H9 (cell line): ENCODE measurements around the gene NEURL1B. TPM values are rescaled to one million over a fixed set of nuclear protein-coding genes. Genes with fewer than 3 reads are reported as not detected.

Source experiments
- DNase-seq: peaks from one replicate; pipeline ENCODE4 v3.0.0-alpha.2; 2017
- H2AFZ ChIP-seq: one replicate; pipeline ENCODE4 v1.6.1; 2013; ENCODE audit warnings: mild to moderate bottlenecking, low read length, control low read depth, moderate library complexity
- H2AK5ac ChIP-seq: 2 replicates; pipeline ENCODE4 v1.6.1; 2013; ENCODE audit warnings: low read length, control low read depth, mixed read lengths; ENCODE audit not compliant: insufficient read length
- H2BK120ac ChIP-seq: one replicate; pipeline ENCODE4 v1.6.1; 2013; ENCODE audit warnings: low read depth, mild to moderate bottlenecking, low read length, control low read depth, inconsistent platforms; ENCODE audit not compliant: poor library complexity, severe bottlenecking
- H2BK12ac ChIP-seq: 2 replicates; pipeline ENCODE4 v1.6.1; 2013; ENCODE audit warnings: low read length, control low read depth, mixed read lengths, low read depth; ENCODE audit not compliant: insufficient read length
- H2BK15ac ChIP-seq: 2 replicates; pipeline ENCODE4 v1.6.1; 2013; ENCODE audit warnings: low read depth, low read length, control low read depth
- H2BK20ac ChIP-seq: one replicate; pipeline ENCODE4 v1.6.1; 2013; ENCODE audit warnings: low read depth, mild to moderate bottlenecking, low read length, control low read depth, inconsistent platforms; ENCODE audit not compliant: poor library complexity, severe bottlenecking
- H2BK5ac ChIP-seq: 2 replicates; pipeline ENCODE4 v1.6.1; 2013; ENCODE audit warnings: low read length, control low read depth, mixed read lengths; ENCODE audit not compliant: insufficient read length
- H3K14ac ChIP-seq: 2 replicates; pipeline ENCODE4 v1.6.1; 2013; ENCODE audit warnings: low read length, control low read depth; ENCODE audit not compliant: insufficient read depth
- H3K18ac ChIP-seq: 2 replicates; pipeline ENCODE4 v1.6.1; 2013; ENCODE audit warnings: low read depth, mild to moderate bottlenecking, mixed read lengths, low read length, control low read depth; ENCODE audit not compliant: insufficient read length
- H3K23ac ChIP-seq: 2 replicates; pipeline ENCODE4 v1.6.1; 2013; ENCODE audit warnings: low read length, control low read depth, mixed read lengths, low read depth; ENCODE audit not compliant: insufficient read length
- H3K23me2 ChIP-seq: 2 replicates; pipeline ENCODE4 v1.6.1; 2013; ENCODE audit warnings: low read depth, mild to moderate bottlenecking, mixed read lengths, low read length, control low read depth; ENCODE audit not compliant: insufficient read length, poor library complexity, severe bottlenecking
- H3K27ac ChIP-seq: 2 replicates; pipeline ENCODE4 v1.5.1; 2013; ENCODE audit warnings: low read length, control low read depth, mixed read lengths, low read depth; ENCODE audit not compliant: insufficient read length
- H3K27me3 ChIP-seq: 2 replicates; pipeline ENCODE4 v1.6.1; 2013; ENCODE audit warnings: low read length, control low read depth, inconsistent platforms; ENCODE audit not compliant: insufficient read depth
- H3K4ac ChIP-seq: 2 replicates; pipeline ENCODE4 v1.6.1; 2013; ENCODE audit warnings: low read depth, mild to moderate bottlenecking, control low read depth, inconsistent platforms, low read length, moderate library complexity
- H3K4me1 ChIP-seq: 2 replicates; pipeline ENCODE4 v1.6.1; 2013; ENCODE audit warnings: low read length, control low read depth, inconsistent platforms; ENCODE audit not compliant: insufficient read depth
- H3K4me2 ChIP-seq: 2 replicates; pipeline ENCODE4 v1.6.1; 2013; ENCODE audit warnings: low read length, control low read depth, mixed read lengths; ENCODE audit not compliant: insufficient read length, insufficient read depth
- H3K56ac ChIP-seq: 2 replicates; pipeline ENCODE4 v1.6.1; 2013; ENCODE audit warnings: low read depth, mild to moderate bottlenecking, mixed read lengths, low read length, control low read depth; ENCODE audit not compliant: insufficient read length
- H3K79me1 ChIP-seq: 2 replicates; pipeline ENCODE4 v1.6.1; 2013; ENCODE audit warnings: low read depth, mild to moderate bottlenecking, moderate library complexity, low read length, control low read depth, inconsistent platforms; ENCODE audit not compliant: insufficient read depth, poor library complexity, severe bottlenecking
- H3K79me2 ChIP-seq: 2 replicates; pipeline ENCODE4 v1.6.1; 2013; ENCODE audit warnings: low read length, control low read depth, inconsistent platforms; ENCODE audit not compliant: insufficient read depth
- H3K9ac ChIP-seq: 2 replicates; pipeline ENCODE4 v1.6.1; 2013; ENCODE audit warnings: low read length, control low read depth, mixed read lengths; ENCODE audit not compliant: insufficient read length; ENCODE audit errors: extremely low read depth
- H3K9me3 ChIP-seq: one replicate; pipeline ENCODE4 v1.6.1; 2013; ENCODE audit warnings: low read depth, low read length, inconsistent platforms; ENCODE audit not compliant: control insufficient read depth
- H3T11ph ChIP-seq: one replicate; pipeline ENCODE4 v1.6.1; 2013; ENCODE audit warnings: mild to moderate bottlenecking, low read length, control low read depth, inconsistent platforms
- H4K20me1 ChIP-seq: one replicate; pipeline ENCODE4 v1.6.1; 2013; ENCODE audit not compliant: control insufficient read depth, insufficient read length, insufficient read depth
- H4K5ac ChIP-seq: 2 replicates; pipeline ENCODE4 v1.6.1; 2013; ENCODE audit warnings: low read depth, mild to moderate bottlenecking, mixed read lengths, low read length, control low read depth; ENCODE audit not compliant: insufficient read length
- H4K8ac ChIP-seq: replicated peaks from 2 replicates; pipeline ENCODE4 v1.6.1; 2013; ENCODE audit warnings: low read length, control low read depth, mixed read lengths, low read depth; ENCODE audit not compliant: insufficient read length
- H4K91ac ChIP-seq: 2 replicates; pipeline ENCODE4 v1.6.1; 2013; ENCODE audit warnings: low read depth, mild to moderate bottlenecking, moderate library complexity, mixed read lengths, low read length, control low read depth; ENCODE audit not compliant: insufficient read length
- H3K27ac Mint-ChIP-seq, 3 experiments: 2 replicates in 2 of 3; 3 replicates in 1 of 3; pipeline ENCODE4 v1.8.0; 2020 to 2021; ENCODE audit warnings: mixed read lengths in 3 of 3, mild to moderate bottlenecking in 1 of 3, moderate library complexity in 1 of 3
- H3K27me3 Mint-ChIP-seq: 2 replicates; pipeline ENCODE4 v1.8.0; 2021; ENCODE audit warnings: low read depth, mild to moderate bottlenecking, moderate library complexity, mixed read lengths
- H3K36me3 Mint-ChIP-seq, 3 experiments: 2 replicates in 2 of 3; 3 replicates in 1 of 3; pipeline ENCODE4 v1.8.0; 2020 to 2021; ENCODE audit warnings: low read depth in 3 of 3, mixed read lengths in 3 of 3; ENCODE audit not compliant: insufficient read depth in 1 of 3
- H3K4me1 Mint-ChIP-seq, 2 experiments: 2 replicates each; pipeline ENCODE4 v1.8.0; 2020; ENCODE audit warnings: mixed read lengths in 2 of 2
- H3K4me3 Mint-ChIP-seq, 2 experiments: 2 replicates in 1 of 2; 3 replicates in 1 of 2; pipeline ENCODE4 v1.8.0; 2020 to 2021; ENCODE audit warnings: mild to moderate bottlenecking in 2 of 2, mixed read lengths in 2 of 2, moderate library complexity in 1 of 2
- H3K9me3 Mint-ChIP-seq, 2 experiments: 2 replicates in 1 of 2; 3 replicates in 1 of 2; pipeline ENCODE4 v1.8.0; 2020; ENCODE audit warnings: mild to moderate bottlenecking in 2 of 2, mixed read lengths in 2 of 2, moderate library complexity in 1 of 2
- total RNA-seq: library from RNA; stranded (reverse); gene quantifications from 2 replicates; pipeline ENCODE4 v1.2.1, GENCODE V29; 2021
- TF ChIP-seq, protein P1 (sequence below): fragments of 200-600 bp; sonication (generic); conservative IDR thresholded peaks from 3 replicates; pipeline ENCODE4 v1.8.0; 2021; ENCODE audit warnings: antibody characterized with exemption, mild to moderate bottlenecking

Gene NEURL1B
- total RNA-seq, 1 experiment from 2014 or later: 3.6 TPM

DNA sequence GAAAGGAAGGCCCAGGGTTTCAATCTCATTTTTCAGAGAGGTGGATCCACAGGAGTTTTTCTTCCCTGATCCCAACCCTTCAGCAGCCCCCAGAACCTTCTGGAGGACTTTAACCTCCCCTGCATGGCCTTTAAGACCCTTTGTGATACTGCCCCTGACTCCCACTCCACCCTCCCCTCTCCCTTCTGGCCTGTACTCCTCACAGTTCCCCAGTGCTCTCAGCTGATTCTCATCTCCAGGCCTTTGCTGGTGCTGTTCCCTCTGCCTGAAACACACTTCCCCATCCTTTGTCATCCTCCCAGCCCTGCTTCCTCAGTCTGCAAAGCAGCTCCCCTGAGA, 18.5 kb downstream of the NEURL1B start:
- Histone ChIP-seq H3K56ac (no peak overlapping the region), H2BK20ac (no peak overlapping the region), H3K9me3 (peaks cover 9% of the 10 kb centered on the region), H4K5ac (no peak overlapping the region), H3K14ac (no peak overlapping the region), H2BK120ac (no peak overlapping the region), H3K9ac (no peak overlapping the region), H2BK12ac (no peak overlapping the region), H3T11ph (no peak overlapping the region), H3K4me2 (no peak overlapping the region), H3K23me2 (no peaks in the 10 kb centered on the region), H2BK15ac (no peak overlapping the region), H4K20me1 (peaks cover 2% of the 10 kb centered on the region), H3K79me2 (no peaks in the 10 kb centered on the region), H2AK5ac (no peak overlapping the region), H3K27ac (no peak overlapping the region), H3K23ac (no peak overlapping the region), H3K4me1 (no peaks in the 10 kb centered on the region; the same call in 1 of the 2 replicates), H4K91ac (no peak overlapping the region), H2AFZ (no peak overlapping the region), H3K79me1 (no peaks in the 10 kb centered on the region), H3K27me3 (no peaks in the 10 kb centered on the region; the same call in 1 of the 2 replicates), H4K8ac (no peak overlapping the region), H3K4ac (no peak overlapping the region), H3K18ac (no peak overlapping the region), H2BK5ac (no peak overlapping the region)
- Mint-ChIP-seq H3K27ac (peak overlapping the region in 2 of 3 experiments; percentile 50 to 51; a peak in 4 of 7 replicates), H3K27me3 (peaks cover 2% of the 10 kb centered on the region), H3K9me3 (peaks cover 7 to 15% of the 10 kb centered on the region in 2 experiments), H3K4me1 (peaks cover 10 to 18% of the 10 kb centered on the region in 2 experiments), H3K4me3 (no peak overlapping the region), H3K36me3 (peaks cover 0 to 17% (median 9%) of the 10 kb centered on the region in 3 experiments; a peak in 4 of 7 replicates)
- TF ChIP-seq, protein P1, sequence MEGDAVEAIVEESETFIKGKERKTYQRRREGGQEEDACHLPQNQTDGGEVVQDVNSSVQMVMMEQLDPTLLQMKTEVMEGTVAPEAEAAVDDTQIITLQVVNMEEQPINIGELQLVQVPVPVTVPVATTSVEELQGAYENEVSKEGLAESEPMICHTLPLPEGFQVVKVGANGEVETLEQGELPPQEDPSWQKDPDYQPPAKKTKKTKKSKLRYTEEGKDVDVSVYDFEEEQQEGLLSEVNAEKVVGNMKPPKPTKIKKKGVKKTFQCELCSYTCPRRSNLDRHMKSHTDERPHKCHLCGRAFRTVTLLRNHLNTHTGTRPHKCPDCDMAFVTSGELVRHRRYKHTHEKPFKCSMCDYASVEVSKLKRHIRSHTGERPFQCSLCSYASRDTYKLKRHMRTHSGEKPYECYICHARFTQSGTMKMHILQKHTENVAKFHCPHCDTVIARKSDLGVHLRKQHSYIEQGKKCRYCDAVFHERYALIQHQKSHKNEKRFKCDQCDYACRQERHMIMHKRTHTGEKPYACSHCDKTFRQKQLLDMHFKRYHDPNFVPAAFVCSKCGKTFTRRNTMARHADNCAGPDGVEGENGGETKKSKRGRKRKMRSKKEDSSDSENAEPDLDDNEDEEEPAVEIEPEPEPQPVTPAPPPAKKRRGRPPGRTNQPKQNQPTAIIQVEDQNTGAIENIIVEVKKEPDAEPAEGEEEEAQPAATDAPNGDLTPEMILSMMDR: no peak
- DNase-seq: no peak
